CD4-positive, alpha-beta T cell treated with Interleukin-4 for 1 hour (primary cell): ENCODE results near the gene MSLN.

Source experiments
- DNase-seq, 2 donors: peaks; one replicate each; pipeline ENCODE4 v3.0.0-alpha.2; 2020 to 2022

MSLN gene

DNA sequence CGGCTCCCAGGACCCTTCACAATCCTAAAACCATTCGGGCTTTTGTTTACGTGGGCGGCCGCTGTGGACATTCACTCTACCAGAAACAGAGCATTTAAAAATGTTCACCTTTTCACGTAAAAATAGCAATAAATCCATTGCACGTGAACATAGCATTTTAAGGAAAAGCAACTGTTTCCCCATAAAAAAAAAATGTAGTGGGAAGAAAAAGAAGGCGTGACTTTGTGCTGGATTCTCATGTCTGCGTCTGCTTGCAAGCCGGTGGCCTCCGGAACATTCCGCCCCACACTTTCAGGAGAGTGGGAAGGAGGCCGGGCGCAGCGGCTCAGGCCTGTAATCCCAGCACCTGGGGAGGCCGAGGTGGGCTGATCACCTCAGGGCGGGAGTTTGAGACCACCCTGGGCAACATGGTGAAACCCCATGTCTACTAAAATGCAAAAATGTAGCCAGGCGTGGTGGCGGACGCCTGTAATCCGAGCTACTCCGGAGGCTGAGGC lies 53.4 kb downstream of the MSLN start:
- DNase-seq: no peak

GRCh38 chr16:814974-815373 lies 54.4 kb downstream of the MSLN start:
- no peak for DNase-seq

DNA sequence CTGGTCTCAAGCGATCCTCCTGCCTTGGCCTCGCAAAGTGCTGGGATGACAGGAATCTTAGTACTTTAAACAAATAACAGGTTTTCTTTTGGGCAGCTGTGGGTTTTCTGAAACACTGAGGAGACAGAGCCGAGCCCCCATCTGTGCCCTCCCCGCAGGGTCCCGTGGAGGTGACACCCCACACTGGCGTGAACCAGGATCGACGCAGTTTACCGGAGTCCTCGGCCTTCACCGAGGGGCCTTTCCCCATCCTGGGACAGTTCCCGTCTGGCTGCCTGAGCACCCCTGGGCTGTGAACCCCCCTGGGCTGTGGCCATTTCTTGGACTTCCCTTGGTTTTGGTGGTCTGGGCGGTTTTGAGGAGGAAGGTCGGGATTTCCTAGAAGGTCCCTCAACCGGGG lies 55.3 kb downstream of the MSLN start:
- DNase-seq: no peak

GRCh38 chr16:817001-817906 lies 56.7 kb downstream of the MSLN start:
- DNase-seq: no peak

DNA sequence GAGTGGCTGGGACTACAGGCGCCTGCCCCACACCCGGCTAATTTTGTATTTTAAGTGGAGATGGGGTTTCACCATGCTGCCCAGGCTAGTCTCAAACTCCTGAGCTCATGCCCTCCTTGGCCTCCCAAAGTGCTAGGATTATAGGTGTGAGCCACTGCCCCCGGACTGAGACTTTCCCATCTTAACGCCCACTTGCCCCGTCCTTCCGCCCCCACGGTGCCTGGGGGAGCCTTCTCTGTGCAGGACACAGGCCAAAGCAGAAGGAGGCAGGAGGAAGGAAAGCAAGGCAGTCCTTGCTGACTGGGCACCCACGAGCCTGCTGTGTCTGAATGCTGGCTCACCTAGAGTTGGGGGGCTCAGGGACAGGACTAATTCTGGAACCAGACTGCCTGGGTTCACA lies 57.6 kb downstream of the MSLN start:
- no peak for DNase-seq
